K562 (cell line): ENCODE data around the gene GLRX2. TPM values are rescaled to one million over a fixed set of nuclear protein-coding genes. Genes with fewer than 3 reads are reported as not detected.

Experiments used
- CREB1 ChIP-seq, 2 experiments: sonication (generic) in 1 of 2; formaldehyde crosslinking in 1 of 2; IDR thresholded peaks; 2 replicates each; pipeline versions ENCODE4 v1.6.1 to v1.8.0; 2012 to 2022; ENCODE audit warnings: inconsistent platforms in 1 of 2, mild to moderate bottlenecking in 1 of 2, missing genetic modification reagents in 1 of 2, moderate library complexity in 1 of 2
- DPF2 ChIP-seq: fragments of 450-650 bp; IDR thresholded peaks from 2 replicates; pipeline ENCODE4 v1.6.1; 2016
- ETV5 ChIP-seq: sonication (generic); formaldehyde crosslinking; IDR thresholded peaks from 2 replicates; pipeline ENCODE4 v1.4.0; 2020; ENCODE audit warnings: low read depth, mild to moderate bottlenecking, missing genetic modification reagents
- KLF6 ChIP-seq: fragments of 250-450 bp; sonication (Bioruptor Pico); IDR thresholded peaks from 2 replicates; pipeline ENCODE4 v1.4.0; 2020; ENCODE audit warnings: mild to moderate bottlenecking, moderate library complexity, borderline replicate concordance
- MCM2 ChIP-seq: fragments of 450-650 bp; IDR thresholded peaks from 2 replicates; pipeline ENCODE4 v1.6.1; 2017; ENCODE audit warnings: low read depth, mild to moderate bottlenecking
- NBN ChIP-seq: fragments of 450-650 bp; IDR thresholded peaks from 2 replicates; pipeline ENCODE4 v1.6.1; 2016; ENCODE audit warnings: low read depth, mild to moderate bottlenecking
- NFYB ChIP-seq: IDR thresholded peaks from 2 replicates; pipeline ENCODE4 v1.6.1; 2011; ENCODE audit warnings: mild to moderate bottlenecking, moderate library complexity; ENCODE audit not compliant: insufficient read length; ENCODE audit errors: extremely low read depth
- RUNX1 ChIP-seq: sonication (generic); IDR thresholded peaks from 2 replicates; pipeline ENCODE4 v1.6.1; 2016; ENCODE audit warnings: antibody characterized with exemption, low read depth
- polyA plus RNA-seq, 8 experiments: library from polyadenylated mRNA; depleted of rRNA in 4 of 8; stranded (reverse) in 5 of 8; unstranded in 3 of 8; fragments of >200 nt; fragmentation: Nextera tagmentation in 2 of 8; fragmentation: Illumina TruSeq in 1 of 8; extraction: Ambion mirVana in 2 of 8; extraction: Trizol in 1 of 8; gene quantifications; 2 replicates each; pipeline versions ENCODE4 v1.2.1 to v1.2.3, GENCODE V29; 2011 to 2014; ENCODE audit warnings: inconsistent platforms in 1 of 8, missing spikeins in 1 of 8
- total RNA-seq, 7 experiments: library from RNA; depleted of rRNA in 6 of 7; stranded (reverse); fragments of >200 nt in 6 of 7; fragmentation: Illumina TruSeq in 2 of 7; extraction: Trizol in 2 of 7; gene quantifications; 2 replicates each; pipeline versions ENCODE4 v1.2.1 to v1.2.3, GENCODE V29; 2011 to 2021; ENCODE audit warnings: low replicate concordance in 1 of 7
- TF ChIP-seq, protein P1 (sequence below): fragments of 450-650 bp; IDR thresholded peaks from 2 replicates; pipeline ENCODE4 v1.6.1; 2016; ENCODE audit warnings: low read depth
- TF ChIP-seq, protein P2 (sequence below), 2 experiments: fragments of 450-650 bp; IDR thresholded peaks; 2 replicates each; pipeline ENCODE4 v1.6.1; 2016; ENCODE audit warnings: mild to moderate bottlenecking in 2 of 2, borderline replicate concordance in 1 of 2, low read depth in 1 of 2, moderate library complexity in 1 of 2

Gene GLRX2
- total and polyA plus RNA-seq, 9 of the 15 experiments (the other 6 are each of a cell fraction or from before 2014, with no cell fraction given) = 13.3 to 82.6 (median 55.1) TPM

DNA sequence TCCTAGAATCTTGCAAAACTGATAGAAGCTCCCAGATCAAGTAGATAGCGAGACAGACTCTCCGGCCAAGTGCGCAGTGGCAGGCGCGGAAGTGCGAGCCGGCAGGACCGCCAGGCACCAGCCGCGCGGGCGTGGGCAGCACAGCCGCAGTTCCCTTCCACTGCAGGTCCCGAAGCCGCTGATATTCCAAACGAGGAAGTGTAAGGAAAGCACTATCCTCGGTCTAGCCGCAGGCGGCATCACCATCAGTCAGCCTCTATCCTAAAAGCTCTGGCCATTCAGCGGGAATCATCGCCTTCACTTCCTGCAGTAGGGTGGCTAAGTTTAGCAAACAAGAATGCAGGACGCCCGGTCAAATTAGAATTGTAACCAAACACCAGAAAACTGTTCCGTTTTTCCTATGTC, 710 bp downstream of the GLRX2 start (continued):
- TF ChIP-seq, protein P1, sequence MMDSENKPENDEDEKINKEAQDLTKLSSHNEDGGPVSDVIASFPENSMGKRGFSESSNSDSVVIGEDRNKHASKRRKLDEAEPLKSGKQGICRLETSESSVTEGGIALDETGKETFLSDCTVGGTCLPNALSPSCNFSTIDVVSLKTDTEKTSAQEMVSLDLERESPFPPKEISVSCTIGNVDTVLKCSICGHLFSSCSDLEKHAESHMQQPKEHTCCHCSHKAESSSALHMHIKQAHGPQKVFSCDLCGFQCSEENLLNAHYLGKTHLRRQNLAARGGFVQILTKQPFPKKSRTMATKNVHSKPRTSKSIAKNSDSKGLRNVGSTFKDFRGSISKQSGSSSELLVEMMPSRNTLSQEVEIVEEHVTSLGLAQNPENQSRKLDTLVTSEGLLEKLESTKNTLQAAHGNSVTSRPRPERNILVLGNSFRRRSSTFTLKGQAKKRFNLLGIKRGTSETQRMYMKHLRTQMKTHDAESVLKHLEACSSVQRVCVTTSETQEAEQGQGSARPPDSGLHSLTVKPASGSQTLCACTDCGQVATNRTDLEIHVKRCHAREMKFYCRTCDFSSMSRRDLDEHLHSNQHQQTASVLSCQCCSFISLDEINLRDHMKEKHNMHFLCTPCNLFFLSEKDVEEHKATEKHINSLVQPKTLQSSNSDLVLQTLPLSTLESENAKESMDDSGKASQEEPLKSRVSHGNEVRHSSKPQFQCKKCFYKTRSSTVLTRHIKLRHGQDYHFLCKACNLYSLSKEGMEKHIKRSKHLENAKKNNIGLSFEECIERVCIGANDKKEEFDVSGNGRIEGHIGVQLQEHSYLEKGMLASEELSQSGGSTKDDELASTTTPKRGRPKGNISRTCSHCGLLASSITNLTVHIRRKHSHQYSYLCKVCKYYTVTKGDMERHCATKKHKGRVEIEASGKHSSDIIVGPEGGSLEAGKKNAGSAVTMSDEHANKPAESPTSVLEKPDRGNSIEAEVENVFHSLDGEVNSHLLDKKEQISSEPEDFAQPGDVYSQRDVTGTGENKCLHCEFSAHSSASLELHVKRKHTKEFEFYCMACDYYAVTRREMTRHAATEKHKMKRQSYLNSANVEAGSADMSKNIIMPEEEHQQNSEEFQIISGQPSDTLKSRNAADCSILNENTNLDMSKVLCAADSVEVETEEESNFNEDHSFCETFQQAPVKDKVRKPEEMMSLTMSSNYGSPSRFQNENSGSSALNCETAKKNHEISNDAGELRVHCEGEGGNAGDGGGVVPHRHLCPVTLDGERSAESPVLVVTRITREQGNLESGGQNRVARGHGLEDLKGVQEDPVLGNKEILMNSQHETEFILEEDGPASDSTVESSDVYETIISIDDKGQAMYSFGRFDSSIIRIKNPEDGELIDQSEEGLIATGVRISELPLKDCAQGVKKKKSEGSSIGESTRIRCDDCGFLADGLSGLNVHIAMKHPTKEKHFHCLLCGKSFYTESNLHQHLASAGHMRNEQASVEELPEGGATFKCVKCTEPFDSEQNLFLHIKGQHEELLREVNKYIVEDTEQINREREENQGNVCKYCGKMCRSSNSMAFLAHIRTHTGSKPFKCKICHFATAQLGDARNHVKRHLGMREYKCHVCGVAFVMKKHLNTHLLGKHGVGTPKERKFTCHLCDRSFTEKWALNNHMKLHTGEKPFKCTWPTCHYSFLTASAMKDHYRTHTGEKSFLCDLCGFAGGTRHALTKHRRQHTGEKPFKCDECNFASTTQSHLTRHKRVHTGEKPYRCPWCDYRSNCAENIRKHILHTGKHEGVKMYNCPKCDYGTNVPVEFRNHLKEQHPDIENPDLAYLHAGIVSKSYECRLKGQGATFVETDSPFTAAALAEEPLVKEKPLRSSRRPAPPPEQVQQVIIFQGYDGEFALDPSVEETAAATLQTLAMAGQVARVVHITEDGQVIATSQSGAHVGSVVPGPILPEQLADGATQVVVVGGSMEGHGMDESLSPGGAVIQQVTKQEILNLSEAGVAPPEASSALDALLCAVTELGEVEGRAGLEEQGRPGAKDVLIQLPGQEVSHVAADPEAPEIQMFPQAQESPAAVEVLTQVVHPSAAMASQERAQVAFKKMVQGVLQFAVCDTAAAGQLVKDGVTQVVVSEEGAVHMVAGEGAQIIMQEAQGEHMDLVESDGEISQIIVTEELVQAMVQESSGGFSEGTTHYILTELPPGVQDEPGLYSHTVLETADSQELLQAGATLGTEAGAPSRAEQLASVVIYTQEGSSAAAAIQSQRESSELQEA = no peak
- TF ChIP-seq DPF2 = 0 out of 2 replicates have a peak, but pooled peaks have one; percentile 16
- peak; percentile 72 for TF ChIP-seq ETV5 (CRISPR knock-in tag)
- TF ChIP-seq KLF6 (CRISPR knock-in tag) = no peak
- TF ChIP-seq NFYB = no peak
- no peak for TF ChIP-seq CREB1 (IDR thresholded peaks at IDR 0.05)
- TF ChIP-seq CREB1 (CRISPR knock-in tag; IDR thresholded peaks at IDR 0.05) = no peak
- peak; percentile 41; the same call in 1 of the 2 replicates for TF ChIP-seq NBN
- TF ChIP-seq, protein P2, sequence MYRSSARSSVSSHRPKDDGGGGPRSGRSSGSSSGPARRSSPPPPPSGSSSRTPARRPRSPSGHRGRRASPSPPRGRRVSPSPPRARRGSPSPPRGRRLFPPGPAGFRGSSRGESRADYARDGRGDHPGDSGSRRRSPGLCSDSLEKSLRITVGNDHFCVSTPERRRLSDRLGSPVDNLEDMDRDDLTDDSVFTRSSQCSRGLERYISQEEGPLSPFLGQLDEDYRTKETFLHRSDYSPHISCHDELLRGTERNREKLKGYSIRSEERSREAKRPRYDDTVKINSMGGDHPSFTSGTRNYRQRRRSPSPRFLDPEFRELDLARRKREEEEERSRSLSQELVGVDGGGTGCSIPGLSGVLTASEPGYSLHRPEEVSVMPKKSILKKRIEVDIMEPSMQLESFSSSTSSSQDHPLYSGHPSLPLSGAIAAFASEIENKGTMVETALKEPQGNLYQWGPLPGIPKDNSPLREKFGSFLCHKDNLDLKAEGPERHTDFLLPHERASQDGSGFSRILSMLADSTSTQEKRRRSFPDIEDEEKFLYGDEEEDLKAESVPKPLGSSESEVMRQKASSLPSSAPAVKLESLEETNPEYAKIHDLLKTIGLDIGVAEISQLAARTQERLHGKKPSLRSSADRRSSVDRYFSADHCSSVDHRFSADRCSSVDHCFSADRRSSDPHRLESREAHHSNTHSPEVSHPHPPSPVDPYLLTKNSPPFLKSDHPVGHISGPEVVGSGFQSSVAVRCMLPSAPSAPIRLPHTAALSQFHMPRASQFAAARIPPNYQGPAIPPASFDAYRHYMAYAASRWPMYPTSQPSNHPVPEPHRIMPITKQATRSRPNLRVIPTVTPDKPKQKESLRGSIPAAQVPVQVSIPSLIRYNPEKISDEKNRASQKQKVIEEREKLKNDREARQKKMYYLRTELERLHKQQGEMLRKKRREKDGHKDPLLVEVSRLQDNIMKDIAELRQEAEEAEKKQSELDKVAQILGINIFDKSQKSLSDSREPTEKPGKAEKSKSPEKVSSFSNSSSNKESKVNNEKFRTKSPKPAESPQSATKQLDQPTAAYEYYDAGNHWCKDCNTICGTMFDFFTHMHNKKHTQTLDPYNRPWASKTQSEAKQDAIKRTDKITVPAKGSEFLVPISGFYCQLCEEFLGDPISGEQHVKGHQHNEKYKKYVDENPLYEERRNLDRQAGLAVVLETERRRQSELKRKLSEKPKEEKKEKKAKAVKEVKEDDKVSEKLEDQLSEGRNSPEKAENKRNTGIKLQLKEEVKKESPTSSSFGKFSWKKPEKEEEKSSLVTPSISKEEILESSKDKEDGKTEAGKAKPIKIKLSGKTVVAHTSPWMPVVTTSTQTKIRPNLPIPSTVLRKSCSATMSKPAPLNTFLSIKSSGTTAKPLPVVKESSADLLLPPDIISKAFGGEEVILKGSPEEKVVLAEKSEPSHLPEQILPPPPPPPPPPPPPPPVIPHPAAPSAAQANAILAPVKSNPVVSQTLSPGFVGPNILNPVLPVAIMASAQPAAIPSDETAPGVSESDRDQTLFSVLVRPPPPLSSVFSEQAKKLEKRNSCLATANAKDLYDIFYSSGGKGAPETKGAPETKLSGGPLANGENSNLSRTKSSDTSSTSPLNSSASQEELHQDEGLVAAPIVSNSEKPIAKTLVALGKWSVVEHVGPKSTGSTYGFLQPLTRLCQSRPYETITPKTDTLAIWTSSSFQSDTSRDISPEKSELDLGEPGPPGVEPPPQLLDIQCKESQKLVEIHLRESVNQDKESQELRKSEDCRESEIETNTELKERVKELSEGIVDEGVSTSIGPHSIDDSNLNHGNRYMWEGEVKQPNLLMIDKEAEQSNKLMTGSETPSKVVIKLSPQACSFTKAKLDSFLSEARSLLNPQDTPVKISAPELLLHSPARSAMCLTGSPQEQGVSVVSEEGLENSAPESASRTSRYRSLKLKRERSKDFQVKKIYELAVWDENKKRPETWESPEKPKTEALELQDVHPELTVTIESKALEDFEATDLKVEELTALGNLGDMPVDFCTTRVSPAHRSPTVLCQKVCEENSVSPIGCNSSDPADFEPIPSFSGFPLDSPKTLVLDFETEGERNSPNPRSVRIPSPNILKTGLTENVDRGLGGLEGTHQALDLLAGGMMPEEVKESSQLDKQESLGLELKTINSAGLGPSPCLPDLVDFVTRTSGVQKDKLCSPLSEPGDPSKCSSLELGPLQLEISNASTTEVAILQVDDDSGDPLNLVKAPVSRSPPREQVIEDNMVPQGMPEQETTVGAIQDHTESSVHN (IDR thresholded peaks at IDR 0.05; ENCODE audit: borderline replicate concordance in 1 of 2, low read depth in 1 of 2) = no peak
- TF ChIP-seq MCM2 = no peak
- TF ChIP-seq RUNX1 = no peak
